WERI-Rb-1 (cell line): ENCODE measurements around the gene PRODH.
"Not testable (repeated sequence)": the region's sequence is repeated elsewhere in the genome, so short reads cannot be mapped to it uniquely, and the experiment has no call there.

Source experiments
- DNase-seq: peaks from one replicate; pipeline ENCODE4 v3.0.0-alpha.2; 2020
- H3K27ac ChIP-seq: fragments of 250-450 bp; sonication (Bioruptor Pico); 2 replicates; pipeline ENCODE4 v1.5.1; 2020; ENCODE audit warnings: mild to moderate bottlenecking, moderate library complexity
- H3K27me3 ChIP-seq: fragments of 250-450 bp; sonication (Bioruptor Pico); 2 replicates; pipeline ENCODE4 v1.5.1; 2021; ENCODE audit warnings: mild to moderate bottlenecking, low read depth, moderate library complexity; ENCODE audit not compliant: insufficient read depth, severe bottlenecking
- H3K36me3 ChIP-seq: fragments of 250-450 bp; sonication (Bioruptor Pico); 2 replicates; pipeline ENCODE4 v1.5.1; 2020; ENCODE audit warnings: mild to moderate bottlenecking, moderate library complexity
- H3K4me3 ChIP-seq: 2 replicates; pipeline ENCODE4 v1.5.1; 2011; ENCODE audit warnings: low read depth, mild to moderate bottlenecking, control low read depth, low read length
- H3K9me3 ChIP-seq: fragments of 250-450 bp; sonication (Bioruptor Pico); 2 replicates; pipeline ENCODE4 v1.5.1; 2021; ENCODE audit warnings: mild to moderate bottlenecking, moderate library complexity; ENCODE audit not compliant: severe bottlenecking
- CTCF ChIP-seq: IDR thresholded peaks from 2 replicates; pipeline ENCODE4 v1.5.1; 2011; ENCODE audit warnings: low read depth, mild to moderate bottlenecking, control low read depth, inconsistent platforms, low read length

The PRODH gene

GRCh38 chr22:18909556-18909955 lies 26.5 kb downstream of the PRODH start:
- Histone ChIP-seq H3K4me3 (no peak overlapping the region), H3K27ac (no peak overlapping the region), H3K36me3 (no peaks in the 10 kb centered on the region), H3K9me3 (no peaks in the 10 kb centered on the region), H3K27me3 (no peaks in the 10 kb centered on the region)
- no peak for TF ChIP-seq CTCF
- no peak for DNase-seq

GRCh38 chr22:18906896-18907295 lies 29.2 kb downstream of the PRODH start:
- Histone ChIP-seq H3K27me3 (no peaks in the 10 kb centered on the region), H3K27ac (no peak overlapping the region), H3K4me3 (no peak overlapping the region), H3K36me3 (no peaks in the 10 kb centered on the region), H3K9me3 (no peaks in the 10 kb centered on the region)
- no peak for DNase-seq
- no peak for TF ChIP-seq CTCF

GRCh38 chr22:18906410-18906745 lies 29.7 kb downstream of the PRODH start:
- H3K4me3 ChIP-seq, H3K27ac ChIP-seq, H3K36me3 ChIP-seq, H3K9me3 ChIP-seq, DNase-seq, H3K27me3 ChIP-seq: not testable (repeated sequence)

GRCh38 chr22:18905540-18906409 lies 30.3 kb downstream of the PRODH start, which contains the start of gene DGCR6:
Gene DGCR6 (plus strand): TSS chr22:18906320. CDS start chr22:18906375, 55 bp downstream.
- Histone ChIP-seq H3K27ac (no peak within 1 kb of the TSS), H3K36me3 (no peaks in the 10 kb centered on the region), H3K4me3 (no peak within 1 kb of the TSS), H3K27me3 (no peaks in the 10 kb centered on the region), H3K9me3 (no peaks in the 10 kb centered on the region)
- no peak for DNase-seq
- TF ChIP-seq CTCF = no peak

- not testable (repeated sequence) for H3K4me3 ChIP-seq, H3K36me3 ChIP-seq, H3K27me3 ChIP-seq, H3K9me3 ChIP-seq, DNase-seq, H3K27ac ChIP-seq
These were observed 39.9 kb downstream of the PRODH start for GRCh38 chr22:18896037-18896657.

- H3K27ac ChIP-seq, DNase-seq, H3K9me3 ChIP-seq, H3K36me3 ChIP-seq, H3K27me3 ChIP-seq, H3K4me3 ChIP-seq: not testable (repeated sequence)
These were observed 42.3 kb downstream of the PRODH start for GRCh38 chr22:18893775-18894174.

- not testable (repeated sequence) for H3K36me3 ChIP-seq
These were observed 45.4 kb downstream of the PRODH start for GRCh38 chr22:18890510-18891192.

More at GRCh38 chr22:18890510-18891192, 45.4 kb downstream of the PRODH start:
- H3K9me3 ChIP-seq, H3K27me3 ChIP-seq, H3K27ac ChIP-seq, H3K4me3 ChIP-seq, DNase-seq: not testable (repeated sequence)
